Tibial nerve (tissue), 4 donors: ENCODE data around the gene HOXD13. TPM values are rescaled to one million over a fixed set of nuclear protein-coding genes. Genes with fewer than 3 reads are reported as not detected.
A peak's percentile ranks its signal among the peaks of the same experiment; 100 is the strongest.

Experiments used
- DNase-seq, 2 donors: peaks; one replicate each; pipeline ENCODE4 v3.0.0-alpha.2; 2019; ENCODE audit warnings: low spot score in 2 of 2
- H3K27ac ChIP-seq, 4 donors: fragments of 200-600 bp; sonication (generic) in 3 of 4; one replicate each; pipeline ENCODE4 v1.5.1; 2017 to 2019; ENCODE audit warnings: mild to moderate bottlenecking in 1 of 4
- H3K27me3 ChIP-seq, 2 donors: fragments of 200-600 bp; sonication (generic) in 1 of 2; one replicate each; pipeline versions ENCODE4 v1.5.1 to v1.6.0; 2017 to 2019
- H3K36me3 ChIP-seq, 3 donors: fragments of 200-600 bp; sonication (generic); one replicate each; pipeline ENCODE4 v1.5.1; 2018 to 2019
- H3K4me1 ChIP-seq, 4 donors: fragments of 200-600 bp; sonication (generic) in 3 of 4; one replicate each; pipeline ENCODE4 v1.5.1; 2017 to 2019
- H3K4me3 ChIP-seq, 4 donors: fragments of 200-600 bp; sonication (generic) in 3 of 4; one replicate each; pipeline ENCODE4 v1.5.1; 2017 to 2019; ENCODE audit warnings: mild to moderate bottlenecking in 1 of 4, moderate library complexity in 1 of 4
- H3K9me3 ChIP-seq, 4 donors: fragments of 200-600 bp; sonication (generic) in 3 of 4; one replicate each; pipeline ENCODE4 v1.5.1; 2017 to 2019
- CTCF ChIP-seq, 5 experiments: fragments of 200-600 bp in 3 of 5; fragments of 450-650 bp in 2 of 5; sonication (generic) in 3 of 5; IDR thresholded peaks; one replicate each; pipeline ENCODE4 v1.5.1; 2016 to 2019; ENCODE audit warnings: antibody characterized with exemption in 5 of 5, mild to moderate bottlenecking in 3 of 5, moderate library complexity in 2 of 5
- EP300 ChIP-seq, 2 donors: sonication (generic); formaldehyde crosslinking; IDR thresholded peaks; one replicate each; pipeline ENCODE4 v1.6.1; 2017; ENCODE audit warnings: antibody characterized with exemption in 2 of 2, mild to moderate bottlenecking in 1 of 2
- POLR2A ChIP-seq, 2 donors: fragments of 450-650 bp; IDR thresholded peaks; one replicate each; pipeline ENCODE4 v1.6.1; 2017; ENCODE audit warnings: antibody characterized with exemption in 2 of 2, mild to moderate bottlenecking in 2 of 2, moderate library complexity in 2 of 2
- WGBS, 2 donors: methylation state at CpG; one replicate each; pipeline ENCODE4 v1.1.5; 2018; 5-methylcytosine and 5-hydroxymethylcytosine counted together
- total RNA-seq, 4 donors: library from RNA; depleted of rRNA; stranded (reverse); fragments of >200 nt; gene quantifications; one replicate each; pipeline ENCODE4 v1.1.0, GENCODE V29; 2016

Gene HOXD13
- total RNA-seq, 4 donors from 2014 or later = 0.21 TPM; not detected in 3

- WGBS, 2 donors = 3% methylated on average over 36 to 43 of the region's 45 CpGs
- Histone ChIP-seq H3K4me1 (peaks cover 0 to 59% (median 11%) of the 10 kb centered on the region in 4 donors), H3K36me3 (no peaks in the 10 kb centered on the region), H3K4me3 (peak overlapping the region; percentile 12 to 41 (median 22)), H3K9me3 (no peaks in the 10 kb centered on the region), H3K27ac (no peak overlapping the region), H3K27me3 (peaks cover 8 to 98% of the 10 kb centered on the region in 2 donors)
- TF ChIP-seq CTCF (IDR thresholded peaks at IDR 0.05) = peak; percentile 66 to 74 (median 71)
- TF ChIP-seq EP300 (IDR thresholded peaks at IDR 0.05) = no peak
- TF ChIP-seq POLR2A (IDR thresholded peaks at IDR 0.05) = no peak
- peak; percentile 42 to 48 for DNase-seq
Observed at GRCh38 chr2:176096986-176097819, 4.7 kb downstream of the HOXD13 start.

- no peak for TF ChIP-seq POLR2A (IDR thresholded peaks at IDR 0.05)
- no peak for TF ChIP-seq CTCF (IDR thresholded peaks at IDR 0.05)
- TF ChIP-seq EP300 (IDR thresholded peaks at IDR 0.05) = no peak
- peaks cover 8 to 100% of the 10 kb centered on the region in 2 donors for H3K27me3 ChIP-seq
- no peaks in the 10 kb centered on the region for H3K36me3 ChIP-seq
- no peak overlapping the region for H3K4me3 ChIP-seq
- no peaks in the 10 kb centered on the region for H3K9me3 ChIP-seq
- peaks cover 0 to 52% (median 11%) of the 10 kb centered on the region in 4 donors for H3K4me1 ChIP-seq
- H3K27ac ChIP-seq = no peak overlapping the region
- WGBS, 2 donors = 3 to 4% methylated on average over 18 of the region's 18 CpGs
- no peak for DNase-seq
Observed at GRCh38 chr2:176097820-176098365, 5.4 kb downstream of the HOXD13 start.

- 6 to 11% methylated on average over 18 to 21 of the region's 35 CpGs for WGBS, 2 donors
Observed at GRCh38 chr2:176098366-176099158, 6.0 kb downstream of the HOXD13 start.

GRCh38 chr2:176099159-176099727 is 6.7 kb downstream of the HOXD13 start:
- Histone ChIP-seq H3K27me3 (peaks cover 5 to 100% of the 10 kb centered on the region in 2 donors), H3K27ac (no peak overlapping the region), H3K4me1 (peaks cover 0 to 50% (median 7%) of the 10 kb centered on the region in 4 donors), H3K36me3 (no peaks in the 10 kb centered on the region), H3K4me3 (no peak overlapping the region), H3K9me3 (no peaks in the 10 kb centered on the region)
- WGBS, 2 donors = 10 to 16% methylated on average over 21 to 30 of the region's 30 CpGs
- TF ChIP-seq EP300 (IDR thresholded peaks at IDR 0.05) (no peak), POLR2A (IDR thresholded peaks at IDR 0.05) (no peak), CTCF (IDR thresholded peaks at IDR 0.05) (no peak)
- no peak for DNase-seq

More at GRCh38 chr2:176098366-176099158, 6.0 kb downstream of the HOXD13 start:
- Histone ChIP-seq H3K9me3 (no peaks in the 10 kb centered on the region), H3K36me3 (no peaks in the 10 kb centered on the region), H3K27ac (no peak overlapping the region), H3K4me1 (peaks cover 0 to 45% (median 5%) of the 10 kb centered on the region in 4 donors), H3K27me3 (peaks cover 7 to 100% of the 10 kb centered on the region in 2 donors), H3K4me3 (no peak overlapping the region)
- no peak for DNase-seq
- no peak for TF ChIP-seq POLR2A (IDR thresholded peaks at IDR 0.05)
- TF ChIP-seq CTCF (IDR thresholded peaks at IDR 0.05) = no peak
- no peak for TF ChIP-seq EP300 (IDR thresholded peaks at IDR 0.05)
